K562 (cell line): ENCODE results near the gene TMPRSS9.

Experiments
- ATF3 ChIP-seq, 2 experiments: fragments of 450-650 bp in 1 of 2; sonication (generic) in 1 of 2; formaldehyde crosslinking in 1 of 2; IDR thresholded peaks in 1 of 2; conservative IDR thresholded peaks in 1 of 2; 2 replicates each; pipeline versions ENCODE4 v1.6.1 to v1.8.1; 2016 to 2023; ENCODE audit warnings: mild to moderate bottlenecking in 2 of 2, moderate library complexity in 2 of 2, inconsistent platforms in 1 of 2, missing genetic modification reagents in 1 of 2
- CTCF ChIP-seq, 3 experiments: IDR thresholded peaks in 2 of 3; conservative IDR thresholded peaks in 1 of 3; 2 replicates each; pipeline ENCODE4 v1.5.1; 2011 to 2012; ENCODE audit warnings: low read length in 3 of 3, mild to moderate bottlenecking in 3 of 3, control low read depth in 2 of 3, improper control_type of control experiment in 1 of 3, inconsistent platforms in 1 of 3, low read depth in 1 of 3, mixed read lengths in 1 of 3, moderate library complexity in 1 of 3; ENCODE audit not compliant: insufficient read depth in 2 of 3
- FOXP1 ChIP-seq: sonication (generic); formaldehyde crosslinking; IDR thresholded peaks from 2 replicates; pipeline ENCODE4 v1.8.0; 2022; ENCODE audit warnings: mild to moderate bottlenecking, missing genetic modification reagents
- HMG20B ChIP-seq: fragments of 250-450 bp; sonication (Bioruptor Pico); IDR thresholded peaks from 2 replicates; pipeline ENCODE4 v1.5.0; 2021; ENCODE audit warnings: mild to moderate bottlenecking
- HNRNPL ChIP-seq: fragments of 200-400 bp; formaldehyde crosslinking; IDR thresholded peaks from 2 replicates; pipeline ENCODE4 v1.6.1; 2017; ENCODE audit warnings: low read depth, mild to moderate bottlenecking, low read length
- MAX ChIP-seq: sonication (generic); formaldehyde crosslinking; IDR thresholded peaks from 2 replicates; pipeline ENCODE4 v1.9.0; 2022; ENCODE audit warnings: mild to moderate bottlenecking, missing genetic modification reagents
- MEF2D ChIP-seq: conservative IDR thresholded peaks from 2 replicates; pipeline ENCODE4 v1.6.1; 2016; ENCODE audit warnings: low read depth, missing genetic modification characterization, missing compliant biosample characterization
- MYBL2 ChIP-seq, 2 experiments: fragments of 450-650 bp in 1 of 2; sonication (generic) in 1 of 2; formaldehyde crosslinking in 1 of 2; IDR thresholded peaks; 2 replicates each; pipeline versions ENCODE4 v1.6.1 to v1.8.1; 2017 to 2022; ENCODE audit warnings: borderline replicate concordance in 1 of 2, inconsistent platforms in 1 of 2, low read depth in 1 of 2, mild to moderate bottlenecking in 1 of 2, missing genetic modification reagents in 1 of 2, moderate library complexity in 1 of 2
- NCOA2 ChIP-seq, 2 experiments: fragments of 450-650 bp; IDR thresholded peaks; 2 replicates each; pipeline ENCODE4 v1.6.1; 2018; ENCODE audit warnings: mild to moderate bottlenecking in 2 of 2, moderate library complexity in 1 of 2; ENCODE audit not compliant: partially characterized antibody in 2 of 2
- PHTF2 ChIP-seq: fragments of 250-450 bp; sonication (Bioruptor Pico); IDR thresholded peaks from 2 replicates; pipeline ENCODE4 v1.5.0; 2021; ENCODE audit warnings: mild to moderate bottlenecking
- POLR2A ChIP-seq: fragments of 450-650 bp; conservative IDR thresholded peaks from 2 replicates; pipeline ENCODE4 v1.6.1; 2016
- POLR2AphosphoS5 ChIP-seq: IDR thresholded peaks from 2 replicates; pipeline ENCODE4 v1.6.1; 2011; ENCODE audit warnings: mild to moderate bottlenecking, low read depth, low read length, moderate library complexity; ENCODE audit not compliant: control insufficient read depth, insufficient read depth
- RBM22 ChIP-seq: fragments of 200-400 bp; formaldehyde crosslinking; IDR thresholded peaks from 2 replicates; pipeline ENCODE4 v1.6.1; 2018; ENCODE audit warnings: low read length, low read depth; ENCODE audit not compliant: poor library complexity, severe bottlenecking
- TF ChIP-seq, protein P1 (sequence below), 2 experiments: fragments of 450-650 bp; formaldehyde crosslinking in 1 of 2; IDR thresholded peaks; 2 replicates each; pipeline versions ENCODE4 v1.4.0 to v1.6.1; 2014 to 2020; ENCODE audit warnings: mild to moderate bottlenecking in 2 of 2, borderline replicate concordance in 1 of 2, low read depth in 1 of 2

GRCh38 chr19:2387367-2388288, 27.6 kb downstream of the TMPRSS9 start:
- TF ChIP-seq HNRNPL (no peak), NCOA2 (IDR thresholded peaks at IDR 0.05; ENCODE audit: partially characterized antibody in 2 of 2) (no peak), CTCF (IDR thresholded peaks at IDR 0.05 in 2 of 3, conservative IDR thresholded peaks at IDR 0.05 in 1 of 3; ENCODE audit: insufficient read depth in 2 of 3, low read depth in 1 of 3, low read length in 3 of 3) (no peak), POLR2AphosphoS5 (no peak), MAX (CRISPR knock-in tag) (no peak), HMG20B (CRISPR knock-in tag) (no peak), POLR2A (no peak), PHTF2 (CRISPR knock-in tag) (no peak), MEF2D (tag) (no peak), MYBL2 (IDR thresholded peaks at IDR 0.05; ENCODE audit: low read depth) (0 out of 2 replicates have a peak, but pooled peaks have one; percentile 53), MYBL2 (CRISPR knock-in tag; IDR thresholded peaks at IDR 0.05; ENCODE audit: borderline replicate concordance) (no peak), RBM22 (no peak), ATF3 (IDR thresholded peaks at IDR 0.05) (peak; percentile 91), ATF3 (CRISPR knock-in tag; conservative IDR thresholded peaks at IDR 0.05) (no peak), FOXP1 (CRISPR knock-in tag) (no peak)
- TF ChIP-seq, protein P1, sequence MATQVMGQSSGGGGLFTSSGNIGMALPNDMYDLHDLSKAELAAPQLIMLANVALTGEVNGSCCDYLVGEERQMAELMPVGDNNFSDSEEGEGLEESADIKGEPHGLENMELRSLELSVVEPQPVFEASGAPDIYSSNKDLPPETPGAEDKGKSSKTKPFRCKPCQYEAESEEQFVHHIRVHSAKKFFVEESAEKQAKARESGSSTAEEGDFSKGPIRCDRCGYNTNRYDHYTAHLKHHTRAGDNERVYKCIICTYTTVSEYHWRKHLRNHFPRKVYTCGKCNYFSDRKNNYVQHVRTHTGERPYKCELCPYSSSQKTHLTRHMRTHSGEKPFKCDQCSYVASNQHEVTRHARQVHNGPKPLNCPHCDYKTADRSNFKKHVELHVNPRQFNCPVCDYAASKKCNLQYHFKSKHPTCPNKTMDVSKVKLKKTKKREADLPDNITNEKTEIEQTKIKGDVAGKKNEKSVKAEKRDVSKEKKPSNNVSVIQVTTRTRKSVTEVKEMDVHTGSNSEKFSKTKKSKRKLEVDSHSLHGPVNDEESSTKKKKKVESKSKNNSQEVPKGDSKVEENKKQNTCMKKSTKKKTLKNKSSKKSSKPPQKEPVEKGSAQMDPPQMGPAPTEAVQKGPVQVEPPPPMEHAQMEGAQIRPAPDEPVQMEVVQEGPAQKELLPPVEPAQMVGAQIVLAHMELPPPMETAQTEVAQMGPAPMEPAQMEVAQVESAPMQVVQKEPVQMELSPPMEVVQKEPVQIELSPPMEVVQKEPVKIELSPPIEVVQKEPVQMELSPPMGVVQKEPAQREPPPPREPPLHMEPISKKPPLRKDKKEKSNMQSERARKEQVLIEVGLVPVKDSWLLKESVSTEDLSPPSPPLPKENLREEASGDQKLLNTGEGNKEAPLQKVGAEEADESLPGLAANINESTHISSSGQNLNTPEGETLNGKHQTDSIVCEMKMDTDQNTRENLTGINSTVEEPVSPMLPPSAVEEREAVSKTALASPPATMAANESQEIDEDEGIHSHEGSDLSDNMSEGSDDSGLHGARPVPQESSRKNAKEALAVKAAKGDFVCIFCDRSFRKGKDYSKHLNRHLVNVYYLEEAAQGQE (IDR thresholded peaks at IDR 0.05; ENCODE audit: borderline replicate concordance), result no peak
- TF ChIP-seq, protein P1 (CRISPR knock-in tag; IDR thresholded peaks at IDR 0.05; ENCODE audit: low read depth), result no peak
